Fibroblast of villous mesenchyme (primary cell): Measurements from ENCODE around the gene KRT26. TPM values are rescaled to one million over a fixed set of nuclear protein-coding genes. Genes with fewer than 3 reads are reported as not detected.
"Not testable (repeated sequence)": the region's sequence is repeated elsewhere in the genome, so short reads cannot be mapped to it uniquely, and the experiment has no call there.

Experiments used
- DNase-seq: peaks from one replicate; pipeline ENCODE4 v3.0.0-alpha.2; 2010; ENCODE audit warnings: low read depth
- H3K4me3 ChIP-seq: 2 replicates; pipeline ENCODE4 v1.5.1; 2011; ENCODE audit warnings: low read depth, mild to moderate bottlenecking, low read length
- total RNA-seq: library from RNA; depleted of rRNA; stranded (reverse); fragments of >200 nt; gene quantifications from 2 replicates; pipeline ENCODE4 v1.2.3, GENCODE V29; 2012
- TF ChIP-seq, protein P1 (sequence below): IDR thresholded peaks from 2 replicates; pipeline ENCODE4 v1.5.1; 2012; ENCODE audit warnings: low read depth, mild to moderate bottlenecking, low read length; ENCODE audit not compliant: insufficient read depth

KRT26 gene
- total RNA-seq, 1 donor: not detected

DNA sequence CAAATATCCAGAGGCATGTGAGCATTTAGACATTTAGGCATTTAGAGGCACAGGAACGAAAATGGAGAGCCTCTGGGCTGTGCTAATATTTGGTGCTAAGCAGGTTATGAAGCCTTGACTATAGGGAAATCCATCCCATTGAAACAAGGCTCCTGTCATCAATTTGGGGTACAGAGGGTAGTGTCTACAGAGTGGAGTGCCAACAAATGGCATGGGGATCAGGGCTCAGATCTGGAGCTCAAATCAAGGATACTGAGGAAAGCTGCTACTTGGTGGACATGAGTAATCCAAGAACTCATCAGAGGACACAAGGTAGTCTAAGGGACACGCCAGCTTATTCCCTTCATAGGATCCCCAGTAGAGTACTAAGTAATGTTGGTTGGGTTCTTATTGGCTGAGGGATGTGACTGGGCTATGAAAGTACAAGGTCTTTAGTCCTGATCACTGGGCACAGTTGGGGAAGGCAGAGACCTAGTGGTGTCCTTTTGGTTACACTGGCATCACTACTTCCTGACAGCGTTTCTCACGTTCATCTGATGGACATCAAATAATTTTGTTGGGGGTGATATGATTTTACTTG, 45.2 kb upstream of the KRT26 start:
- DNase-seq: no peak
- H3K4me3 ChIP-seq: no peak overlapping the region
- TF ChIP-seq, protein P1, sequence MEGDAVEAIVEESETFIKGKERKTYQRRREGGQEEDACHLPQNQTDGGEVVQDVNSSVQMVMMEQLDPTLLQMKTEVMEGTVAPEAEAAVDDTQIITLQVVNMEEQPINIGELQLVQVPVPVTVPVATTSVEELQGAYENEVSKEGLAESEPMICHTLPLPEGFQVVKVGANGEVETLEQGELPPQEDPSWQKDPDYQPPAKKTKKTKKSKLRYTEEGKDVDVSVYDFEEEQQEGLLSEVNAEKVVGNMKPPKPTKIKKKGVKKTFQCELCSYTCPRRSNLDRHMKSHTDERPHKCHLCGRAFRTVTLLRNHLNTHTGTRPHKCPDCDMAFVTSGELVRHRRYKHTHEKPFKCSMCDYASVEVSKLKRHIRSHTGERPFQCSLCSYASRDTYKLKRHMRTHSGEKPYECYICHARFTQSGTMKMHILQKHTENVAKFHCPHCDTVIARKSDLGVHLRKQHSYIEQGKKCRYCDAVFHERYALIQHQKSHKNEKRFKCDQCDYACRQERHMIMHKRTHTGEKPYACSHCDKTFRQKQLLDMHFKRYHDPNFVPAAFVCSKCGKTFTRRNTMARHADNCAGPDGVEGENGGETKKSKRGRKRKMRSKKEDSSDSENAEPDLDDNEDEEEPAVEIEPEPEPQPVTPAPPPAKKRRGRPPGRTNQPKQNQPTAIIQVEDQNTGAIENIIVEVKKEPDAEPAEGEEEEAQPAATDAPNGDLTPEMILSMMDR: no peak

DNA sequence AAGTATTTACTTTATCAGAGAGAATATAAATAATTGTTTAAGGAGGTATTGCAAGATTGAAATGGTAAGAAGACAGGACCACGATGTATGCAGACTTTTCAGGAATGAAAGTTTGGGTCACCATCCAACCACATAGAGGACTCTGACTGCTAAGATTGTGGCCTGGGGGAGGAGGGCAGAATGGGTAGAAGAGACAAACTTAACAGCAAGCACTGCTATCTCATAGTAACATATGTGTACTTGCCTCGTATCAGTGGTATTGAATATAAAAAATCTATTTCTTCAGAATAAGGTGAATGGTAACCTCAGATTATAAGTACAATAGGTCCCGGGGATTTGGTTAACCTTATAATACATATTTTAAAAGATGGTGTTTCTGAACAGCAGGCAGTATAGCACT, 44.6 kb upstream of the KRT26 start:
- DNase-seq: no peak
- TF ChIP-seq, protein P1: no peak
- H3K4me3 ChIP-seq: no peak overlapping the region

GRCh38 chr17:40815381-40815780, 43.4 kb upstream of the KRT26 start:
- TF ChIP-seq, protein P1: no peak
- DNase-seq: no peak
- H3K4me3 ChIP-seq: no peak overlapping the region

DNA sequence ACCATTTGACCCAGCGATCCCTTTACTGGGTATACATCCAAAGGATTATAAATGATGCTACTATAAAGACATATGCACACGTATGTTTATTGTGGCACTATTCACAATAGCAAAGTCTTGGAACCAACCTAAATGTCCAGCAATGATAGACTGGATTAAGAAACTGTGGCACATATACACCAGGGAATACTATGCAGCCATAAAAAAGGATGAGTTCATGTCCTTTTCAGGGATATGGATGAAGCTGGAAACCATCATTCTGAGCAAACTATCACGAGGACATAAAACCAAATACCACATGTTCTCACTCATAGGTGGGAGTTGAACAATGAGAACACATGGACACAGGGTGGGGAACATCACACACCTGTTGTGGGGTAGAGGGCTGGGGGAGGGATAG, 42.7 kb upstream of the KRT26 start:
- H3K4me3 ChIP-seq, DNase-seq: not testable (repeated sequence)

GRCh38 chr17:40813804-40814203, 41.8 kb upstream of the KRT26 start:
- TF ChIP-seq, protein P1: no peak
- no peak for DNase-seq

GRCh38 chr17:40812639-40813038, 40.6 kb upstream of the KRT26 start:
- TF ChIP-seq, protein P1: no peak
- H3K4me3 ChIP-seq: no peak overlapping the region
- no peak for DNase-seq

More at GRCh38 chr17:40813804-40814203, 41.8 kb upstream of the KRT26 start:
- H3K4me3 ChIP-seq: no peak overlapping the region

DNA sequence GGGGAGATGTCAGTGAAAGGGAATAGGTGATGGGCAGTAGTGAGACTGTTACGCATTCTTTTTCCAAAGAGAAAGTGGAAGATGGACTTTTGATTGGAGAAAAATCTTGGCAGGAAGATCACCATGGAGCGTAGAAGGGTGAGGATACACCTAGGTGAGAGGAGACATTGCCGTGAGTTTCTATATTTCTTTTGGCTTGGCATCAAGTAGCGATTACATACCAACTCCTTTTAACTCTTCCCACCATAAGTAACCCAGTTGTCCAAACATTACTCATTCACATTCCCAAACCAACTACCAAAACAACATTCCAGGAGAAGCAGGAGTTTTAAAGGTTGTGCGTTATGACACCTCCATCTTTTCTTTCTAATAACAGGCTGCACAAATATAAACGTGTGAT, 38.5 kb upstream of the KRT26 start:
- TF ChIP-seq, protein P1: no peak
- no peak overlapping the region for H3K4me3 ChIP-seq
- no peak for DNase-seq
